Testis (tissue), 2 donors: ENCODE measurements around the gene FOXB1.

Source experiments
- POLR2A ChIP-seq: fragments of 450-650 bp; IDR thresholded peaks from one replicate; pipeline ENCODE4 v1.6.1; 2017; ENCODE audit warnings: antibody characterized with exemption, mild to moderate bottlenecking, moderate library complexity
- TF ChIP-seq, protein P1 (sequence below), 3 experiments: fragments of 450-650 bp in 2 of 3; fragments of 200-600 bp in 1 of 3; sonication (generic) in 1 of 3; IDR thresholded peaks; one replicate each; pipeline ENCODE4 v1.5.1; 2016 to 2019; ENCODE audit warnings: antibody characterized with exemption in 3 of 3, mild to moderate bottlenecking in 2 of 3, moderate library complexity in 1 of 3

DNA sequence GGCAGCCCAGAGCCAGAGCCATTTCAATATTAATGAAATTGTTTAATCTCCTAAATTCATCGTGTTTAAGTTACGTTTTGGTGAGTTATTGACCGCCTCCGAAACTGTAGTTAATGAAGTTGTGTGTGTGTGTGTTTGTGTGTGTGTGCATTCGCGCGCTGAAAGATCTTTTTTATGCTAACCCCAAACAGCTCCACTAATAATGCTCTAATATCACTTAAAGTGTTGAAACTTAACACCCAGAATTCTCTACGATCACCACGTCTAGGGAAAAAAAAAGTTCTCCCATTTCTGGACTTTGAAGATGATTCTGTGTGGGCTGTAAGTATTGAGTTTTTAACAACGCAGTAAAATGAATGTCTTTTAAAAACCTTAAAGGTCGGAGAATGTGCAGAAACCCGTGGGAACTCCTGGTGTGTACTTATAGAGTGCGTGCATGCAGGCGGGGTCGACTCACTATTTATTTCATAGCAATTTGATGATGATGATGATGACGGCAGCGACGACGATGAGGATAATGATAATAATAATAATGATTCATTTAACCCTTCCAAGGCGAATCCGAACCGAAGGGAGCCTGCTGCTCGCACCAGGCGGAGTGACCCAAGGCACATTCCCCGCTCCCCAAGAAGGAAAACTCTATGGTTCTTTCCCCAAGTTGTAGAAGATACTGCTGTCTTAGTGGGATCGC, 1.4 kb upstream of the FOXB1 start:
- TF ChIP-seq, protein P1, sequence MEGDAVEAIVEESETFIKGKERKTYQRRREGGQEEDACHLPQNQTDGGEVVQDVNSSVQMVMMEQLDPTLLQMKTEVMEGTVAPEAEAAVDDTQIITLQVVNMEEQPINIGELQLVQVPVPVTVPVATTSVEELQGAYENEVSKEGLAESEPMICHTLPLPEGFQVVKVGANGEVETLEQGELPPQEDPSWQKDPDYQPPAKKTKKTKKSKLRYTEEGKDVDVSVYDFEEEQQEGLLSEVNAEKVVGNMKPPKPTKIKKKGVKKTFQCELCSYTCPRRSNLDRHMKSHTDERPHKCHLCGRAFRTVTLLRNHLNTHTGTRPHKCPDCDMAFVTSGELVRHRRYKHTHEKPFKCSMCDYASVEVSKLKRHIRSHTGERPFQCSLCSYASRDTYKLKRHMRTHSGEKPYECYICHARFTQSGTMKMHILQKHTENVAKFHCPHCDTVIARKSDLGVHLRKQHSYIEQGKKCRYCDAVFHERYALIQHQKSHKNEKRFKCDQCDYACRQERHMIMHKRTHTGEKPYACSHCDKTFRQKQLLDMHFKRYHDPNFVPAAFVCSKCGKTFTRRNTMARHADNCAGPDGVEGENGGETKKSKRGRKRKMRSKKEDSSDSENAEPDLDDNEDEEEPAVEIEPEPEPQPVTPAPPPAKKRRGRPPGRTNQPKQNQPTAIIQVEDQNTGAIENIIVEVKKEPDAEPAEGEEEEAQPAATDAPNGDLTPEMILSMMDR (IDR thresholded peaks at IDR 0.05): no peak
- no peak for TF ChIP-seq POLR2A
